NOMO-1 treated with dmso at 0.1 percent for 144 hours (cell line): ENCODE results near the gene SVBP.
"Not testable (repeated sequence)": the region's sequence is repeated elsewhere in the genome, so short reads cannot be mapped to it uniquely, and the experiment has no call there.

Source experiments
- DNase-seq: peaks from one replicate; lab custom pipeline; 2025; ENCODE audit not compliant: unreplicated experiment; lab: John Stamatoyannopoulos, UW

Gene SVBP

GRCh38 chr1:42816585-42817439 is at the start of gene SVBP, which contains the start of gene ERMAP:
Gene SVBP, minus strand, starts transcription at chr1:42817397. Its CDS starts 853 bp downstream, at chr1:42816544.
Gene ERMAP, plus strand, starts transcription at chr1:42817122. Its CDS starts 13,327 bp downstream, at chr1:42830449.
- peak; percentile 79 for DNase-seq

- no peak for DNase-seq
Measured at GRCh38 chr1:42866549-42866948, 49.4 kb upstream of the SVBP start.

GRCh38 chr1:42861014-42861399 is 43.8 kb upstream of the SVBP start:
- no peak for DNase-seq

GRCh38 chr1:42860339-42861013 is 43.3 kb upstream of the SVBP start:
- DNase-seq = no peak

GRCh38 chr1:42859366-42859765 is 42.2 kb upstream of the SVBP start:
- DNase-seq = not testable (repeated sequence)

GRCh38 chr1:42856554-42856953 is 39.4 kb upstream of the SVBP start:
- not testable (repeated sequence) for DNase-seq

- no peak for DNase-seq
Measured at GRCh38 chr1:42853116-42853884, 36.1 kb upstream of the SVBP start.

- no peak for DNase-seq
Measured at GRCh38 chr1:42852608-42852980, 35.4 kb upstream of the SVBP start.

- DNase-seq = no peak
Measured at GRCh38 chr1:42851960-42852607, 34.9 kb upstream of the SVBP start.

- no peak for DNase-seq
Measured at GRCh38 chr1:42851420-42851819, 34.2 kb upstream of the SVBP start.

- no peak for DNase-seq
Measured at GRCh38 chr1:42849944-42850343, 32.7 kb upstream of the SVBP start.

GRCh38 chr1:42848823-42849537 is 31.8 kb upstream of the SVBP start:
- DNase-seq = no peak

GRCh38 chr1:42847721-42848460 is 30.7 kb upstream of the SVBP start:
- no peak for DNase-seq

GRCh38 chr1:42847111-42847595 is 30.0 kb upstream of the SVBP start:
- no peak for DNase-seq

- peak; percentile 94 for DNase-seq
Measured at GRCh38 chr1:42846257-42847110, 29.3 kb upstream of the SVBP start, which contains the start of gene ZNF691. Gene ZNF691, plus strand, starts transcription at chr1:42846613. Its CDS starts 3,046 bp downstream, at chr1:42849659.

GRCh38 chr1:42845866-42846256 is 28.7 kb upstream of the SVBP start:
- no peak for DNase-seq

GRCh38 chr1:42845193-42845592 is 28.0 kb upstream of the SVBP start:
- no peak for DNase-seq

GRCh38 chr1:42844592-42845140 is 27.5 kb upstream of the SVBP start:
- DNase-seq = no peak
